H1 (cell line): ENCODE results near the gene C1QTNF1. TPM values are rescaled to one million over a fixed set of nuclear protein-coding genes. Genes with fewer than 3 reads are reported as not detected.

ENCODE experiments used
- CTCF ChIA-PET: fragments of 300-600 bp; sonication (Branson Sonifier 250); formaldehyde crosslinking; loops from one replicate; lab custom pipeline; 2021; ENCODE audit not compliant: partially characterized antibody; lab: Charles Lee
- POLR2A ChIA-PET: fragments of 300-600 bp; sonication (Branson Sonifier 250); formaldehyde crosslinking; loops from one replicate; lab custom pipeline; 2021; ENCODE audit warnings: inconsistent platforms; ENCODE audit not compliant: partially characterized antibody; lab: Charles Lee
- DNase-seq, 2 experiments: peaks; one replicate each; pipeline versions ENCODE4 v3.0.0 to v3.0.0-alpha.2; 2010 to 2022; ENCODE audit warnings: low spot score in 2 of 2, low read depth in 1 of 2, mixed read lengths in 1 of 2
- FAIRE-seq: peaks from 2 replicates; lab custom pipeline; 2011; peaks lifted over from hg19 to GRCh38; lab: Jason Lieb, UNC
- H2AFZ ChIP-seq: 2 replicates; pipeline ENCODE4 v1.8.1; 2012; ENCODE audit warnings: low read length, inconsistent platforms
- H2AK5ac ChIP-seq: 2 replicates; pipeline ENCODE4 v1.6.1; 2013; ENCODE audit warnings: low read depth, low read length
- H2BK120ac ChIP-seq: replicated peaks from 2 replicates; pipeline ENCODE3; 2013; ENCODE audit warnings: low read depth, low read length, inconsistent platforms
- H2BK12ac ChIP-seq: 2 replicates; pipeline ENCODE4 v1.6.1; 2013; ENCODE audit warnings: low read depth, low read length
- H2BK15ac ChIP-seq: 2 replicates; pipeline ENCODE4 v1.6.1; 2013; ENCODE audit warnings: low read length
- H2BK20ac ChIP-seq: 2 replicates; pipeline ENCODE4 v1.6.1; 2013; ENCODE audit warnings: low read length
- H2BK5ac ChIP-seq: 2 replicates; pipeline ENCODE4 v1.6.1; 2013; ENCODE audit warnings: low read depth, low read length
- H3K14ac ChIP-seq: 2 replicates; pipeline ENCODE4 v1.6.1; 2013; ENCODE audit warnings: inconsistent platforms; ENCODE audit not compliant: insufficient read length
- H3K18ac ChIP-seq: 2 replicates; pipeline ENCODE4 v1.6.1; 2013; ENCODE audit warnings: low read length; ENCODE audit errors: extremely low read depth
- H3K23ac ChIP-seq: 2 replicates; pipeline ENCODE4 v1.6.1; 2013; ENCODE audit warnings: inconsistent platforms; ENCODE audit not compliant: insufficient read length
- H3K23me2 ChIP-seq: 2 replicates; pipeline ENCODE4 v1.6.1; 2013; ENCODE audit warnings: low read depth, low read length
- H3K27ac ChIP-seq: 2 replicates; pipeline ENCODE4 v1.6.1; 2011; ENCODE audit warnings: low read depth, low read length, inconsistent platforms
- H3K27me3 ChIP-seq, 4 experiments: replicated peaks in 1 of 4; 1 replicate in 1 of 4; 2 replicates in 3 of 4; pipeline versions ENCODE4 v1.6.1 to v1.8.1; 2011 to 2013; ENCODE audit warnings: low read length in 3 of 4, mild to moderate bottlenecking in 3 of 4, inconsistent platforms in 2 of 4, mixed read lengths in 2 of 4, moderate library complexity in 1 of 4; ENCODE audit not compliant: control insufficient read depth in 3 of 4, insufficient read depth in 3 of 4; ENCODE audit errors: extremely low read depth in 1 of 4
- H3K36me3 ChIP-seq, 4 experiments: 2 replicates each; pipeline versions ENCODE4 v1.6.1 to v1.8.1; 2011 to 2013; ENCODE audit warnings: mild to moderate bottlenecking in 4 of 4, low read length in 3 of 4, moderate library complexity in 2 of 4, control low read depth in 1 of 4, inconsistent platforms in 1 of 4; ENCODE audit not compliant: insufficient read depth in 4 of 4, control insufficient read depth in 2 of 4
- H3K4ac ChIP-seq: replicated peaks from 2 replicates; pipeline ENCODE3; 2013; ENCODE audit warnings: low read length, low read depth, mixed read lengths, inconsistent platforms; ENCODE audit not compliant: insufficient read length
- H3K4me1 ChIP-seq, 4 experiments: replicated peaks in 1 of 4; 1 replicate in 1 of 4; 2 replicates in 3 of 4; pipeline versions ENCODE4 v1.6.1 to v1.8.1; 2011 to 2013; ENCODE audit warnings: low read length in 3 of 4, inconsistent platforms in 2 of 4, mixed read lengths in 1 of 4; ENCODE audit not compliant: insufficient read depth in 4 of 4, control insufficient read depth in 3 of 4
- H3K4me2 ChIP-seq, 2 experiments: 2 replicates each; pipeline versions ENCODE4 v1.6.1 to v1.8.1; 2011 to 2013; ENCODE audit warnings: low read depth in 2 of 2, low read length in 2 of 2, control low read depth in 1 of 2, inconsistent platforms in 1 of 2, mild to moderate bottlenecking in 1 of 2; ENCODE audit not compliant: insufficient read depth in 1 of 2
- H3K4me3 ChIP-seq, 4 experiments: fragments of 200-600, 300-600 bp in 1 of 4; sonication (generic), shearing (Covaris generic), sonication (Bioruptor Twin) in 1 of 4; 2 replicates each; pipeline versions ENCODE4 v1.5.1 to v1.8.1; 2011 to 2016; ENCODE audit warnings: low read length in 4 of 4, low read depth in 3 of 4, control low read depth in 2 of 4, inconsistent platforms in 2 of 4, mild to moderate bottlenecking in 2 of 4, mixed read lengths in 1 of 4, moderate library complexity in 1 of 4; ENCODE audit not compliant: insufficient read depth in 2 of 4; ENCODE audit errors: extremely low read depth in 1 of 4
- H3K56ac ChIP-seq: replicated peaks from 2 replicates; pipeline ENCODE3; 2013; ENCODE audit warnings: low read depth, mild to moderate bottlenecking, mixed read lengths, low read length, inconsistent platforms; ENCODE audit not compliant: insufficient read length
- H3K79me1 ChIP-seq: 2 replicates; pipeline ENCODE4 v1.6.1; 2013; ENCODE audit warnings: low read depth, low read length, control low read depth
- H3K79me2 ChIP-seq, 2 experiments: 2 replicates each; pipeline versions ENCODE4 v1.6.1 to v1.8.1; 2012 to 2013; ENCODE audit warnings: low read length in 2 of 2, mild to moderate bottlenecking in 2 of 2, inconsistent platforms in 1 of 2; ENCODE audit not compliant: insufficient read depth in 2 of 2, control insufficient read depth in 1 of 2
- H3K9ac ChIP-seq, 4 experiments: replicated peaks in 1 of 4; 1 replicate in 1 of 4; 2 replicates in 3 of 4; pipeline versions ENCODE4 v1.6.1 to v1.8.1; 2011 to 2013; ENCODE audit warnings: low read depth in 3 of 4, low read length in 3 of 4, control low read depth in 2 of 4, mild to moderate bottlenecking in 2 of 4, moderate library complexity in 2 of 4, inconsistent platforms in 1 of 4; ENCODE audit errors: extremely low read depth in 1 of 4
- H3K9me3 ChIP-seq, 2 experiments: 2 replicates each; pipeline versions ENCODE4 v1.6.1 to v1.8.1; 2012 to 2013; ENCODE audit warnings: mild to moderate bottlenecking in 2 of 2, moderate library complexity in 2 of 2, control low read depth in 1 of 2, inconsistent platforms in 1 of 2, low read depth in 1 of 2, low read length in 1 of 2, mixed read lengths in 1 of 2; ENCODE audit not compliant: insufficient read depth in 2 of 2
- H4K20me1 ChIP-seq, 2 experiments: replicated peaks in 1 of 2; 2 replicates each; pipeline versions ENCODE3 to v1.8.1; 2011 to 2013; ENCODE audit warnings: inconsistent platforms in 2 of 2, low read length in 2 of 2, mild to moderate bottlenecking in 1 of 2; ENCODE audit not compliant: insufficient read depth in 2 of 2, control insufficient read depth in 1 of 2
- H4K5ac ChIP-seq: 2 replicates; pipeline ENCODE4 v1.6.1; 2013; ENCODE audit warnings: low read length, low read depth, mixed read lengths, inconsistent platforms; ENCODE audit not compliant: insufficient read length
- H4K8ac ChIP-seq: 2 replicates; pipeline ENCODE4 v1.8.0; 2013; ENCODE audit warnings: mild to moderate bottlenecking, moderate library complexity, low read length, inconsistent platforms; ENCODE audit not compliant: insufficient read depth; ENCODE audit errors: extremely low read depth
- H4K91ac ChIP-seq: replicated peaks from 2 replicates; pipeline ENCODE3; 2013; ENCODE audit warnings: low read length, mixed read lengths, inconsistent platforms; ENCODE audit not compliant: insufficient read length
- MAFK ChIP-seq: IDR thresholded peaks from 2 replicates; pipeline ENCODE4 v1.6.1; 2012; ENCODE audit warnings: low read depth, mild to moderate bottlenecking, improper control_type of control experiment, low read length
- MAX ChIP-seq: IDR thresholded peaks from 2 replicates; pipeline ENCODE4 v1.6.1; 2012; ENCODE audit warnings: inconsistent platforms
- POLR2A ChIP-seq, 2 experiments: IDR thresholded peaks; 1 replicate in 1 of 2; 2 replicates in 1 of 2; pipeline ENCODE4 v1.6.1; 2011; ENCODE audit warnings: low read depth in 2 of 2, low read length in 2 of 2, mild to moderate bottlenecking in 2 of 2; ENCODE audit errors: control extremely low read depth in 1 of 2
- RNF2 ChIP-seq: fragments of 200-900, 300-1000 bp; sonication (generic); IDR thresholded peaks from 2 replicates; pipeline ENCODE4 v1.7.1; 2016; ENCODE audit warnings: borderline replicate concordance, low read depth, mild to moderate bottlenecking, antibody characterized with exemption, low read length; ENCODE audit not compliant: poor library complexity, severe bottlenecking; ENCODE audit errors: missing control alignments
- SP1 ChIP-seq: IDR thresholded peaks from 2 replicates; pipeline ENCODE4 v1.6.1; 2011; ENCODE audit warnings: low read depth, low read length
- WGBS, 2 experiments: shearing (Covaris generic) in 1 of 2; methylation state at CpG; one replicate each; pipeline versions ENCODE4 v1.1.6 to v1.1.7; 2013 to 2015; ENCODE audit warnings: low lambda C conversion rate in 2 of 2, mixed read lengths in 2 of 2, inconsistent platforms in 1 of 2, low coverage in 1 of 2, missing lambda C conversion rate in 1 of 2; ENCODE audit not compliant: insufficient replicate concordance in 2 of 2, insufficient coverage in 1 of 2, insufficient read length in 1 of 2; ENCODE audit errors: extremely low coverage in 1 of 2, missing lambda C conversion rate in 1 of 2; 5-methylcytosine and 5-hydroxymethylcytosine counted together
- polyA plus RNA-seq, 7 experiments: library from polyadenylated mRNA; depleted of rRNA in 3 of 7; stranded (reverse) in 5 of 7; unstranded in 2 of 7; fragments of >200 nt in 5 of 7; fragments of 200-250 nt in 2 of 7; gene quantifications; 1 replicate in 5 of 7; 2 replicates in 1 of 7; 4 replicates in 1 of 7; pipeline versions ENCODE4 v1.2.1 to v1.2.3, GENCODE V29; 2011 to 2013; ENCODE audit warnings: missing spikeins in 2 of 7, mixed read lengths in 2 of 7
- total RNA-seq: library from RNA; stranded (reverse); fragmentation: NEBNext Ultra II Directional; extraction: Animal tissue kit (Norgen Biotek cat#: 25700); gene quantifications from 2 replicates; pipeline ENCODE4 v1.2.1, GENCODE V29; 2021

The C1QTNF1 gene
- total and polyA plus RNA-seq, 2 of the 8 experiments (the other 6 are each of a cell fraction or from before 2014, with no cell fraction given) = 1.5 to 2.5 TPM

DNA sequence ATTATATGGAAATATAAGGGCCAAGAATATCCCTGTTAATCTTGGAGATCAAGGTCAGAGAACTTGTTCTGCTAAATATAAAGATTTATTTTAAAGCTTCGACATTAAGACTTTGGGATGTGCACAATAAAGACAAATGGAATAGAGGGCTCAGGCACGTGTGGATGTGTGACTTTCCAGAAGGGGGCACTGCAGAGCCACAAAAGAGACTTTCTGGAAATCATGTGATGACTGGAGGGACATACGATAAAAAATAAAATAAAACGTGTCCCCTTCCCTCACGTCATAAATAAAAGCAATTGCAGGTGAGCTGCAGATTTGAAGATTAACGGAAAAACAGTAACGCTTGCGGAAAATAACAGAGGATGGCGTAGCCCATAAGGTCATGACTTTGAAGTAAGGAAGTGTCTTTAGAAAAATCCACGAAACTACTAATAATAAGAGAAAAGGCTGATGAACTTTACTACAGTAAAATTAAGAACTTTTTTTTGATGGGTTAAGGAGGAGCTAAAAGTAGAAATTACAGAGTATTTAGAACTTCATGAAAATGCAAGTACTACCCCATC, 41.2 kb downstream of the C1QTNF1 start:
- WGBS, 2 experiments = 63% methylated on average over 10 of the region's 10 CpGs; no CpG with 5 or more reads in 1 of the 2 experiments
- 0 out of 2 replicates have a peak overlapping the region, but pooled peaks have one; percentile 55 for H2AFZ ChIP-seq
- TF ChIP-seq POLR2A (IDR thresholded peaks at IDR 0.05; ENCODE audit: control extremely low read depth in 1 of 2, low read depth in 2 of 2, low read length in 2 of 2) (no peak), MAFK (no peak), SP1 (no peak), MAX (peak; percentile 54; the same call in 1 of the 2 replicates), RNF2 (no peak)

More for the DNA sequence above, 41.2 kb downstream of the C1QTNF1 start:
- H4K20me1 ChIP-seq = no peaks in the 10 kb centered on the region
- H3K79me1 ChIP-seq = no peaks in the 10 kb centered on the region
- DNase-seq (peak in 1 of 2 experiments; percentile 76), FAIRE-seq (no peak)
- CTCF ChIA-PET = interaction anchor here (0.6 to 6.9 kb wide), 24 partner anchors 8 to 644 kb away, joined by 3 to 76 read pairs (median 3); partner anchors contain the start of gene ENGASE
- H2AK5ac ChIP-seq = no peak overlapping the region
- H3K56ac ChIP-seq = no peak overlapping the region
- H2BK120ac ChIP-seq = no peak overlapping the region
- no peak overlapping the region for H4K91ac ChIP-seq
- H4K8ac ChIP-seq = no peak overlapping the region
- no peak overlapping the region for H3K14ac ChIP-seq
- no peaks in the 10 kb centered on the region for H3K23me2 ChIP-seq
- no peaks in the 10 kb centered on the region for H3K79me2 ChIP-seq
- peaks cover 0 to 2% (median 0%) of the 10 kb centered on the region in 4 experiments; a peak in 1 of 7 replicates for H3K27me3 ChIP-seq
- H2BK20ac ChIP-seq = no peak overlapping the region
- H3K23ac ChIP-seq = no peak overlapping the region
- no peak overlapping the region for H2BK12ac ChIP-seq
- POLR2A ChIA-PET = interaction anchor here (1.1 kb wide), 1 partner anchor 14 kb away, joined by 4 read pairs; no protein-coding TSS in a partner anchor
- H3K9ac ChIP-seq = no peak overlapping the region
- H3K27ac ChIP-seq = no peak overlapping the region
- H3K4me1 ChIP-seq = no peaks in the 10 kb centered on the region
- H2BK15ac ChIP-seq = no peak overlapping the region
- no peak overlapping the region for H3K18ac ChIP-seq
- H3K9me3 ChIP-seq = no peaks in the 10 kb centered on the region
- no peak overlapping the region for H3K4ac ChIP-seq
- no peak overlapping the region for H3K4me3 ChIP-seq
- no peak overlapping the region for H2BK5ac ChIP-seq
- no peak overlapping the region for H4K5ac ChIP-seq
- H3K36me3 ChIP-seq = no peaks in the 10 kb centered on the region
- H3K4me2 ChIP-seq = no peak overlapping the region
